HEK293T (cell line): ENCODE results near the gene ZNF618.

Experiments used
- CTCF ChIA-PET: fragments of 350-600 bp; formaldehyde crosslinking; extraction: SDS; loops from one replicate; lab custom pipeline; 2021; ENCODE audit warnings: antibody characterized with exemption, inconsistent platforms; lab: Yijun Ruan, JAX
- POLR2A ChIA-PET: fragments of 350-600 bp; formaldehyde crosslinking; extraction: SDS; loops from one replicate; lab custom pipeline; 2020; ENCODE audit warnings: antibody characterized with exemption, inconsistent platforms; lab: Yijun Ruan, JAX
- DNase-seq: peaks from one replicate; pipeline ENCODE4 v3.0.0; 2012; ENCODE audit warnings: mixed read lengths; ENCODE audit errors: extremely low spot score
- ARNT ChIP-seq: fragments of 450-650 bp; IDR thresholded peaks from 2 replicates; pipeline ENCODE4 v1.6.1; 2017; ENCODE audit warnings: mild to moderate bottlenecking
- BHLHE40 ChIP-seq: fragments of 450-650 bp; IDR thresholded peaks from 2 replicates; pipeline ENCODE4 v1.6.1; 2016; ENCODE audit warnings: mild to moderate bottlenecking, moderate library complexity, borderline replicate concordance
- CTBP1 ChIP-seq: fragments of 450-650 bp; IDR thresholded peaks from 2 replicates; pipeline ENCODE4 v1.6.1; 2016; ENCODE audit warnings: borderline replicate concordance
- ELF4 ChIP-seq: fragments of 450-650 bp; IDR thresholded peaks from 2 replicates; pipeline ENCODE4 v1.6.1; 2017; ENCODE audit warnings: antibody characterized with exemption
- FOXA1 ChIP-seq: fragments of 450-650 bp; IDR thresholded peaks from 2 replicates; pipeline ENCODE4 v1.6.1; 2016; ENCODE audit warnings: mild to moderate bottlenecking
- FOXK2 ChIP-seq: fragments of 450-650 bp; IDR thresholded peaks from 2 replicates; pipeline ENCODE4 v1.6.1; 2016; ENCODE audit warnings: mild to moderate bottlenecking
- FOXM1 ChIP-seq: fragments of 450-650 bp; IDR thresholded peaks from 2 replicates; pipeline ENCODE4 v1.6.1; 2017; ENCODE audit warnings: mild to moderate bottlenecking, borderline replicate concordance
- HDGF ChIP-seq: fragments of 450-650 bp; IDR thresholded peaks from 2 replicates; pipeline ENCODE4 v1.6.1; 2017; ENCODE audit warnings: antibody characterized with exemption, borderline replicate concordance
- L3MBTL2 ChIP-seq: fragments of 450-650 bp; conservative IDR thresholded peaks from 2 replicates; pipeline ENCODE4 v1.6.1; 2016; ENCODE audit warnings: mild to moderate bottlenecking
- LEF1 ChIP-seq: fragments of 450-650 bp; IDR thresholded peaks from 2 replicates; pipeline ENCODE4 v1.6.1; 2017; ENCODE audit warnings: mild to moderate bottlenecking, borderline replicate concordance
- NFRKB ChIP-seq: fragments of 450-650 bp; IDR thresholded peaks from 2 replicates; pipeline ENCODE4 v1.6.1; 2016; ENCODE audit warnings: mild to moderate bottlenecking, moderate library complexity
- PKNOX1 ChIP-seq: fragments of 450-650 bp; IDR thresholded peaks from 2 replicates; pipeline ENCODE4 v1.6.1; 2016
- SP1 ChIP-seq: fragments of 450-650 bp; IDR thresholded peaks from 2 replicates; pipeline ENCODE4 v1.6.1; 2017
- SUZ12 ChIP-seq: fragments of 450-650 bp; IDR thresholded peaks from 2 replicates; pipeline ENCODE4 v1.6.1; 2016; ENCODE audit warnings: mild to moderate bottlenecking
- TARDBP ChIP-seq: fragments of 450-650 bp; IDR thresholded peaks from 2 replicates; pipeline ENCODE4 v1.6.1; 2016
- ZNF384 ChIP-seq: fragments of 450-650 bp; IDR thresholded peaks from 2 replicates; pipeline ENCODE4 v1.6.1; 2016

The ZNF618 gene

GRCh38 chr9:114076237-114077161, 200.4 kb downstream of the ZNF618 start:
- CTCF ChIA-PET: no interaction called here
- POLR2A ChIA-PET: no interaction called here
- TF ChIP-seq ARNT (no peak), FOXA1 (no peak), SP1 (no peak), ELF4 (no peak), FOXK2 (no peak), PKNOX1 (no peak), L3MBTL2 (no peak), HDGF (no peak), LEF1 (no peak), ZNF384 (no peak), FOXM1 (no peak), NFRKB (no peak), BHLHE40 (no peak)
- no peak for DNase-seq

- POLR2A ChIA-PET: no interaction called here
- DNase-seq: no peak
- CTCF ChIA-PET: interaction anchor here (0.8 kb wide), 1 partner anchor 31 kb away, joined by 3 read pairs; no protein-coding TSS in a partner anchor
- TF ChIP-seq LEF1 (no peak), SUZ12 (no peak), FOXM1 (no peak), L3MBTL2 (no peak), FOXA1 (no peak), NFRKB (no peak), PKNOX1 (no peak), CTBP1 (no peak), SP1 (no peak), ZNF384 (no peak), FOXK2 (no peak), ELF4 (no peak), BHLHE40 (no peak), HDGF (no peak), TARDBP (no peak)
These were observed 201.2 kb downstream of the ZNF618 start for GRCh38 chr9:114077162-114077837.

- CTCF ChIA-PET: interaction anchor here (1.8 kb wide), 1 partner anchor 18 kb away, joined by 3 read pairs; no protein-coding TSS in a partner anchor
- no peak for DNase-seq
- POLR2A ChIA-PET: no interaction called here
- no peak for TF ChIP-seq HDGF
- TF ChIP-seq L3MBTL2: no peak
- TF ChIP-seq FOXK2: no peak
- TF ChIP-seq CTBP1: no peak
- no peak for TF ChIP-seq ZNF384
- TF ChIP-seq ARNT: no peak
These were observed 202.1 kb downstream of the ZNF618 start, which contains the start of gene AMBP for GRCh38 chr9:114078021-114078780. AMBP (minus strand) TSS chr9:114078300; CDS start chr9:114078209, 91 bp downstream.

- no peak for TF ChIP-seq ZNF384
- TF ChIP-seq FOXM1: no peak
- no peak for TF ChIP-seq HDGF
- TF ChIP-seq FOXK2: no peak
- TF ChIP-seq TARDBP: no peak
- TF ChIP-seq ELF4: no peak
- no peak for TF ChIP-seq CTBP1
- no peak for TF ChIP-seq LEF1
- no peak for TF ChIP-seq ARNT
- no peak for TF ChIP-seq SUZ12
- TF ChIP-seq NFRKB: no peak
- no peak for TF ChIP-seq BHLHE40
- no peak for TF ChIP-seq SP1
- TF ChIP-seq FOXA1: no peak
- TF ChIP-seq L3MBTL2: no peak
- no peak for TF ChIP-seq PKNOX1
- DNase-seq: no peak
- POLR2A ChIA-PET: no interaction called here
- CTCF ChIA-PET: interaction anchor here (1.8 kb wide), 1 partner anchor 17 kb away, joined by 3 read pairs; no protein-coding TSS in a partner anchor
These were observed 202.7 kb downstream of the ZNF618 start for GRCh38 chr9:114078781-114079156.
